ENCODE results near the gene DNHD1.

Gene DNHD1

GRCh38 chr11:6618117-6619003, 121.3 kb downstream of the DNHD1 start:
- DNase-seq (ENCODE audit: low read depth): peak; percentile 48
- TF ChIP-seq CTCF (IDR thresholded peaks at IDR 0.05; ENCODE audit: insufficient read depth, low read depth, low read length, missing control alignments): no peak

DNA sequence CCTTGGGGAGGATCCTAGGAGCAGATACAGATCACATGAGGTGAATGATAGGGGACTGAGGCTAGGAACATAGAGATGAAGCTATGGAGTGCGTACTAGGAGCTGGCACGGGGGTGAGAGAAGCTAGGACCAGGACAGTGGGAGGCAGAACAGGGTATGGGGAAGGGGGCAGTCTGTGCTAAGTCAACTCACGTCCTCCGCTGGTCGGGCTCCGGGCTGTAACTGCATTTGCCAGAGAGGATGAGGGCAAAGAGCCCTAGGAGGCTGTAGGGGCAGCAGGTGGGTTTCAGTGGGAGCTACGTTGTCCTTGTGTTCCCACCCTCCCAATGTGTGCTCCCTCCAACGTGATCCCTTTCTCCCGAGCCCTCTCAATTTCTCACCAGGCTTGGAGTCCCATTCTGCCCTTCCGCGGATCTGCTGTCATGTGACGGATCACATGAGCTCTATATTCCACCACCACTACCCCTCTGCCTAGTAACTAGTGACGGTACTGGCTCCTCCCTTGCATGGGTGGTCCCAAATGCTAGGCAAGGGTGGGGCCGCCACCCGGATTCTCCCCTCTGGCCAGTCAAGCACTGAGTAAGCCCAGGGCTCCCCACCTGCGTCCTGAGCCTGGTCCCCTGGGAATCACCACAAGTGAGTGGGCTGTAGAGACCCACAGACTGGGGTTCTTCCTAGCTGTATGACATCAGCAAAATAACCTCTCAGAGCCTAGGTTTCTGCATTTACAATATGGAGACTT, 122.1 kb downstream of the DNHD1 start, which contains the start of gene TPP1:
Gene TPP1, minus strand, starts transcription at position 419 of the 742 bp plus-strand sequence. Its CDS starts 22 bp downstream, at position 397.
- peak within 1 kb of the TSS; percentile 89 for H3K4me3 ChIP-seq (ENCODE audit: low read length)
- TF ChIP-seq CTCF (IDR thresholded peaks at IDR 0.05; ENCODE audit: insufficient read depth, low read depth, low read length, missing control alignments): no peak

More at GRCh38 chr11:6618117-6619003, 121.3 kb downstream of the DNHD1 start:
- peak overlapping the region; percentile 89 for H3K4me3 ChIP-seq (ENCODE audit: low read length)

DNA sequence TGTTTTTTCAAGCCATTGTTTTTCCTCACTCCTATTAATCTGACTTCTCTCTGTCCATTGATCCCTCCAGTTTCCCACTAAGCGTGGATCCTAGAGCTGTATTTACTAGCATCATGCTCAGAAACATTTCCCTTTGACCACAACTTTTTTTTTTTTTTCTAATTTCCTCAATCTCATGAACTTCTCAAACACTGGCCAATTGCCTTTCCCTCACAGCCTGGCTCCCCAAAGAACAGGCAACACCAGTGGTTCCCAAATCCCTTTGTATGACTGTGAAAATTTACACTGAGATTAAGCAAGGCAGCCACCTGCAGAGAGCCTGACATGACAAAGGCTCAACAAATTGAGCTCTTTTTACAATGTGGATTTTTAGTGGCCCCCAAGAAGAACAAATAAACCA, 123.6 kb downstream of the DNHD1 start:
- no peak overlapping the region for H3K4me3 ChIP-seq (ENCODE audit: low read length)
- DNase-seq (ENCODE audit: low read depth): no peak
- TF ChIP-seq CTCF (IDR thresholded peaks at IDR 0.05; ENCODE audit: insufficient read depth, low read depth, low read length, missing control alignments): no peak

More for the DNA sequence above, 122.1 kb downstream of the DNHD1 start, which contains the start of gene TPP1:
- peak; percentile 95 for DNase-seq (ENCODE audit: low read depth)

Data from epithelial cell of esophagus (primary cell).